Aorta (tissue), 5 donors: ENCODE data around the gene PSMD2. TPM values are rescaled to one million over a fixed set of nuclear protein-coding genes. Genes with fewer than 3 reads are reported as not detected.
"Not testable (repeated sequence)": the region's sequence is repeated elsewhere in the genome, so short reads cannot be mapped to it uniquely, and the experiment has no call there.

Experiments
- ATAC-seq: fragments of 200-7000 bp; cut with Tn5 transposase; one replicate; pipeline ENCODE4 v1.9.1; 2022; ENCODE audit warnings: moderate library complexity; ENCODE audit not compliant: low FRiP score
- DNase-seq, 2 donors: peaks; one replicate each; pipeline ENCODE4 v3.0.0-alpha.2; 2020
- H3K27ac ChIP-seq, 2 donors: one replicate each; pipeline ENCODE4 v1.5.1; 2013; ENCODE audit warnings: low read length in 2 of 2, mild to moderate bottlenecking in 2 of 2, moderate library complexity in 2 of 2, control low read depth in 1 of 2, inconsistent platforms in 1 of 2, low read depth in 1 of 2
- H3K27me3 ChIP-seq, 2 donors: one replicate each; pipeline ENCODE4 v1.6.1; 2013; ENCODE audit warnings: control low read depth in 1 of 2, low read length in 1 of 2, mild to moderate bottlenecking in 1 of 2, moderate library complexity in 1 of 2; ENCODE audit not compliant: insufficient read depth in 2 of 2, control insufficient read depth in 1 of 2
- H3K36me3 ChIP-seq, 2 donors: one replicate each; pipeline ENCODE4 v1.6.1; 2013; ENCODE audit warnings: control low read depth in 1 of 2, low read length in 1 of 2, mild to moderate bottlenecking in 1 of 2; ENCODE audit not compliant: insufficient read depth in 2 of 2, control insufficient read depth in 1 of 2
- H3K4me1 ChIP-seq, 2 donors: one replicate each; pipeline ENCODE4 v1.6.1; 2013; ENCODE audit warnings: low read length in 2 of 2, control low read depth in 1 of 2, mild to moderate bottlenecking in 1 of 2, moderate library complexity in 1 of 2; ENCODE audit not compliant: insufficient read depth in 2 of 2, control insufficient read depth in 1 of 2
- H3K4me3 ChIP-seq, 2 donors: one replicate each; pipeline ENCODE4 v1.5.1; 2013; ENCODE audit warnings: low read length in 2 of 2, control low read depth in 1 of 2, mild to moderate bottlenecking in 1 of 2
- H3K9me3 ChIP-seq: one replicate; pipeline ENCODE4 v1.6.1; 2013; ENCODE audit warnings: mild to moderate bottlenecking, low read length; ENCODE audit not compliant: control insufficient read depth
- WGBS, 2 donors: extraction: QIAGEN DNeasy Blood & Tissue Kit; methylation state at CpG; one replicate each; pipeline ENCODE4 v1.1.7; 2013; 5-methylcytosine and 5-hydroxymethylcytosine counted together
- intact Hi-C, 2 donors: fragments of 100-400 bp; cut with DNase I; formaldehyde crosslinking; loops; one replicate each; pipeline versions ENCODE4 v1.14.2 to v1.15.0; 2022
- polyA plus RNA-seq, 2 donors: library from polyadenylated mRNA; stranded (reverse); fragments of 200-250 nt; gene quantifications; one replicate each; pipeline ENCODE4 v1.2.3, GENCODE V29; 2013
- total RNA-seq, 2 donors: library from RNA; stranded (reverse); fragmentation: NEBNext Ultra II Directional; extraction: Animal tissue kit (Norgen Biotek cat#: 25700); gene quantifications; one replicate each; pipeline ENCODE4 v1.2.1, GENCODE V29; 2021
- donor health status: healthy with polysubstance abuse.
- donor health status: Bipolar disorder and iron deficiency.
- donor health status: DM: no; HTN: no; CAD: no.
- donor health status: DM: no; HTN: no; CAD: no.
- donor health status: DM: yes; HTN: yes; CAD: no.

PSMD2 gene
- total and polyA plus RNA-seq, 4 donors: 116 to 143 (median 139) TPM

DNA sequence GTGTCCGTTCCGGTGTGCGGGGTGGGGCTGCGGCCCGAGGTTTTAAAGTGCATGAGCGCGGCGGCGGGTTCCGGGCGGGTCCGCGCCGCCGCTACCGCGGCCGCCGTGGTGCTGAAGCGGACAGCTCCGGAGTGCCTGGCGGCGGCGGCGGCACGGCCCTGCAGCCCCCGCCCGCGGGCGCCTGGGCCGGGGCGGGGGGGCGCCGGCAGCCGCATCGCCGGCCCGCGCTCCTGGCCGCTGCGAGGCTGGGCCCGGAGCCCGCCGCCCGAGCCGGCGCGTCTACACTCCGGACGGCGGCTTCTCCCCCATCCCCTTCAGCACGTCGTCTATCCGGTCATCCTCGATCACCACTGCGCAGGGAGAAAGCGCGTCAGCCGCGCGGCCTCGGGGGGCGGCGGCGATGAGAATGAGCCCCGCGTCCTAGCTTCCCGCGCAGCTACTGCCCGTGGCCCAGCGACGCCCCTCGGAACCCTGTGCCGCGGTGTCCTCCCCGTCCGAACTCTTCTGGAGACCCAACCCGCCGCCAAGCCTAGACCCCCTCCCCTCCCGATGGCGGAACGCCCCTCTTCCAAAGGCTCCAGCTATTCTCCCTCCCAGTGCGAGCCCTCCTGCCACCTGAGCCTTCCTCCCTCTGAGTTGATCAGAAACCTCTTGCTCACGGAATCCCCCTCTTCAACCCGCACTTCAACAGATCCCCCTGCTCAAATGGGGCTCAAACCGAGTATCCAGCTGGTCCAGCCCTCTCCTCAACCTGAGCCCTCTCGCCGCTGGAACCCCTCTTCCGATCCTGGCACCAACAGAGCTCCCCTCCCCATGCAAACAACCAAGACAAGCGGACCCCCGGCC lies 38.9 kb upstream of the PSMD2 start:
- peak; percentile 71 for ATAC-seq
- 1% methylated on average over 53 to 91 of the region's 91 CpGs for WGBS, 2 donors
- no peaks in the 10 kb centered on the region for H3K36me3 ChIP-seq
- intact Hi-C loops: loop anchor here (5.0 to 10.0 kb wide), 2 partner anchors 37 to 365 kb away; partner anchors contain the start of gene PSMD2 (in 1 of the 2)
- peak; percentile 58 to 82 for DNase-seq
- H3K4me1 ChIP-seq: no peaks in the 10 kb centered on the region
- H3K27me3 ChIP-seq: peaks cover 0 to 2% of the 10 kb centered on the region in 2 donors
- H3K4me3 ChIP-seq: peak overlapping the region in 1 of 2 donors; percentile 13
- no peaks in the 10 kb centered on the region for H3K9me3 ChIP-seq
- no peak overlapping the region for H3K27ac ChIP-seq

DNA sequence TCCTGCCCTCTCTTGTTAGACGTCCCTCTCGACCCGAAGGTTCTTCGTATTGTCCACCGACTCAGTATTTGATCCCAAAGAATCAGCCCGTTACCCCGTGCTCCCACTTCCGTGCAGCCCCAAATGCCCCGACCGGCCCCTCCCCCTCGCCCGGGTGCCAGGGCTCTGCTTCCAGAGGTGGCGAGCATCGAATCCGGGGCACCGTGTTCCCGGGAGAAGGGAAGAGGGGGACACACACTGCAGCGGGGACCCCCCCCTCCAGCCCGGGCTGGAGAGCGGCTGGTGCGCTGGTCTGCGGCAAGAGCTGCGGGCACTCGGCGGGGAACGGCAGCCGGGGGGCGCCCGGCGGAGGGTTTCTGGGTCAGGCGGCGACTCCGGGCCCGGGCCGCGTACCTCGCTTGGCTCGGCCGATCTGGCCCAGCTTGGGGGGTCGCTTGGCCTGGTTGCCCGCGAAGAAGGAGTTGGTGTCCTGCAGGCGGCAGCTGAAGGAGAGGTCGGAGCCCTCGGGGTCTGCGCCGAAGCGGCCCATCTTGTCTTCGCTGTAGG lies 38.2 kb upstream of the PSMD2 start:
- intact Hi-C loops: loop anchor here in 1 of 2 donors (5.0 kb wide), 1 partner anchor 37 kb away; the partner anchor contains the start of gene PSMD2
- 1% methylated on average over 36 to 49 of the region's 49 CpGs for WGBS, 2 donors
- Histone ChIP-seq H3K4me1 (no peaks in the 10 kb centered on the region), H3K9me3 (no peaks in the 10 kb centered on the region), H3K36me3 (no peaks in the 10 kb centered on the region), H3K4me3 (peak overlapping the region; percentile 47 to 52), H3K27me3 (peaks cover 0 to 2% of the 10 kb centered on the region in 2 donors), H3K27ac (no peak overlapping the region)
- ATAC-seq (no peak), DNase-seq (peak in 1 of 2 donors; percentile 31)

- 0 to 1% methylated on average over 30 to 67 of the region's 67 CpGs for WGBS, 2 donors
Measured at GRCh38 chr3:184261270-184261853, 37.7 kb upstream of the PSMD2 start, which contains the start of gene CAMK2N2. CAMK2N2 (minus strand) TSS chr3:184261553; CDS start chr3:184261285, 268 bp downstream.

DNA sequence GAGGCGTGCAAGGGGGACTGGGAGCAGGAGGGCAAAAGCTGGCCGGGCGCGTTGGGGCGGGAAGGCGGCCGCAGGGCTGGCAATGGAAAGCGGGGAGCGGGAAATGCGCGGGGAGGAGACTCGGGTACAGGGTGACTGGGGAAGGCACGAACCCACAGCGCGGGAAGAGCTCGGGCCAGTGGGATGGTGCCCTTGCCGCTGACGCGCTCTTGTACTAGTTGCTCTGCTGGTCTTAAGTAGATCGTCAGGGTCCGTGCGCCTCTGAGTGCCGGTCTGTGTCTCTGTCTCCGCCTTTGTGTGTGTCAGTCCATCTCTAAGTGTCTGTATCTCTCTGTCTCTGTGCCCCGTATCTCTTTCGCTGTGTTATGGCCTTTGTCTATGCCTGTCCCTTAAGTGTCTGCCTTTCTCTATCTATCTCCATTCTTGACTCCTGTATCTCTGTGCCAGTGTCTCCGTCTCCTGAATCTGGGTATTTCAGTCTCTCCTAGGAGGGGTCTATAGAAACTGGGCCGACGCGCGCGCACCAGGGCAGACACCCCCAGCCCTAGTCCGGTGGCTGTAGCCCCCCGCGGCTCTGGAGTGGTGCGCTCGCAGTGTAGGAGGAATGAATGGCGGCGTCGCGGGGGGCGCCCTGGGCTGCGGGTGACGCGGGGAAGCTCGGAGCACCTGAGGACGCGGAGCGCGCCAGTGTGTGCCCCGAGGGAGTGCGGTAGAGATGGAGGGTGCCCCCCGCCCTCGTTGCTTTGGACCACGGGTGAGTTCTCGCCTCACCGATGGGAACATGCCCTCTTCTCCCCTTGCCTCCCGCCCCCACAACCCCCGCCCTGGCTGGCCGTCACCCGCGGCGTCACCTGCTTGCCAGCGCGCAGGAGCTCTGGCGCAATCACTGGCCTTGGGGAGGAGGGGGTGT lies 36.9 kb upstream of the PSMD2 start:
- Histone ChIP-seq H3K27me3 (peaks cover 0 to 2% of the 10 kb centered on the region in 2 donors), H3K4me3 (peak overlapping the region; percentile 47 to 52), H3K4me1 (no peaks in the 10 kb centered on the region), H3K36me3 (no peaks in the 10 kb centered on the region), H3K27ac (no peak overlapping the region), H3K9me3 (no peaks in the 10 kb centered on the region)
- no peak for ATAC-seq
- 2% methylated on average over 57 to 66 of the region's 66 CpGs for WGBS, 2 donors
- DNase-seq: no peak
- intact Hi-C loops: loop anchor here in 1 of 2 donors (5.0 kb wide), 1 partner anchor 35 kb away; the partner anchor contains the start of gene PSMD2

More at GRCh38 chr3:184261270-184261853, 37.7 kb upstream of the PSMD2 start, which contains the start of gene CAMK2N2:
- H3K4me3 ChIP-seq: peak within 1 kb of the TSS; percentile 47 to 52
- H3K27me3 ChIP-seq: peaks cover 0 to 2% of the 10 kb centered on the region in 2 donors
- no peaks in the 10 kb centered on the region for H3K4me1 ChIP-seq
- H3K27ac ChIP-seq: no peak within 1 kb of the TSS
- no peaks in the 10 kb centered on the region for H3K36me3 ChIP-seq
- intact Hi-C loops: loop anchor here in 1 of 2 donors (5.0 kb wide), 1 partner anchor 36 kb away; the partner anchor contains the start of gene PSMD2
- no peaks in the 10 kb centered on the region for H3K9me3 ChIP-seq
- DNase-seq (peak; percentile 64 to 85), ATAC-seq (no peak)

- WGBS, 2 donors: 18 to 20% methylated on average over 15 of the region's 15 CpGs
- Histone ChIP-seq H3K27ac (no peak overlapping the region), H3K4me1 (no peaks in the 10 kb centered on the region), H3K4me3 (no peak overlapping the region), H3K36me3 (no peaks in the 10 kb centered on the region), H3K27me3 (peaks cover 0 to 2% of the 10 kb centered on the region in 2 donors), H3K9me3 (no peaks in the 10 kb centered on the region)
- ATAC-seq: no peak
- DNase-seq: no peak
- intact Hi-C loops: loop anchor here in 1 of 2 donors (5.0 kb wide), 1 partner anchor 35 kb away; the partner anchor contains the start of gene PSMD2
Measured at GRCh38 chr3:184262764-184263179, 36.3 kb upstream of the PSMD2 start.

GRCh38 chr3:184267249-184267648 lies 31.8 kb upstream of the PSMD2 start:
- 90 to 92% methylated on average over 1 of the region's 1 CpG for WGBS, 2 donors
- ATAC-seq, H3K27me3 ChIP-seq, DNase-seq, H3K4me3 ChIP-seq, H3K27ac ChIP-seq, H3K9me3 ChIP-seq, intact Hi-C loops, H3K4me1 ChIP-seq, H3K36me3 ChIP-seq: not testable (repeated sequence)

GRCh38 chr3:184272269-184272668 lies 26.8 kb upstream of the PSMD2 start:
- no peak overlapping the region for H3K4me3 ChIP-seq
- 27 to 36% methylated on average over 1 of the region's 1 CpG for WGBS, 2 donors
- no peak overlapping the region for H3K27ac ChIP-seq
- no peaks in the 10 kb centered on the region for H3K4me1 ChIP-seq
- intact Hi-C loops: no loop called here
- H3K36me3 ChIP-seq: no peaks in the 10 kb centered on the region
- H3K9me3 ChIP-seq: no peaks in the 10 kb centered on the region
- no peaks in the 10 kb centered on the region for H3K27me3 ChIP-seq
- DNase-seq (no peak), ATAC-seq (no peak)

GRCh38 chr3:184275381-184275701 lies 23.7 kb upstream of the PSMD2 start:
- Histone ChIP-seq H3K4me1 (no peaks in the 10 kb centered on the region), H3K36me3 (no peaks in the 10 kb centered on the region), H3K27ac (no peak overlapping the region), H3K9me3 (no peaks in the 10 kb centered on the region), H3K4me3 (no peak overlapping the region), H3K27me3 (no peaks in the 10 kb centered on the region)
- intact Hi-C loops: no loop called here
- DNase-seq (no peak), ATAC-seq (no peak)
- 70 to 73% methylated on average over 12 of the region's 12 CpGs for WGBS, 2 donors
